MCF 10A (cell line): ENCODE results near the gene INA. TPM values are rescaled to one million over a fixed set of nuclear protein-coding genes. Genes with fewer than 3 reads are reported as not detected.

Experiments used
- BruUV-seq: library from RNA; stranded (reverse); fragments of 400-500 nt; replicated peaks from 2 replicates; lab custom pipeline; 2021; lab: Mats Ljungman, UMichigan
- CTCF ChIA-PET: fragments of 300-600 bp; sonication (Branson Sonifier 250); formaldehyde crosslinking; extraction: SDS; loops from one replicate; lab custom pipeline; 2021; ENCODE audit warnings: antibody characterized with exemption, inconsistent platforms; lab: Yijun Ruan, JAX
- POLR2A ChIA-PET: fragments of 300-600, 350-650 bp; sonication (Branson Sonifier 250); formaldehyde crosslinking; extraction: SDS; loops from one replicate; lab custom pipeline; 2020; ENCODE audit warnings: antibody characterized with exemption, inconsistent platforms; lab: Yijun Ruan, JAX
- DNase-seq: peaks from one replicate; pipeline ENCODE4 v3.0.0-alpha.2; 2018; ENCODE audit not compliant: unreplicated experiment
- H3K27ac Mint-ChIP-seq: one replicate; pipeline ENCODE4 v1.8.0; 2022; ENCODE audit warnings: mild to moderate bottlenecking, low read depth, mixed read lengths; ENCODE audit not compliant: unreplicated experiment
- H3K27me3 Mint-ChIP-seq: one replicate; pipeline ENCODE4 v1.8.0; 2022; ENCODE audit warnings: mixed read lengths; ENCODE audit not compliant: insufficient read depth, unreplicated experiment
- H3K36me3 Mint-ChIP-seq: one replicate; pipeline ENCODE4 v1.8.0; 2022; ENCODE audit warnings: mild to moderate bottlenecking, moderate library complexity, mixed read lengths; ENCODE audit not compliant: insufficient read depth, unreplicated experiment
- H3K4me1 Mint-ChIP-seq: one replicate; pipeline ENCODE4 v1.8.0; 2022; ENCODE audit warnings: mixed read lengths; ENCODE audit not compliant: insufficient read depth, unreplicated experiment
- H3K4me3 Mint-ChIP-seq: one replicate; pipeline ENCODE4 v1.8.0; 2022; ENCODE audit warnings: mild to moderate bottlenecking, moderate library complexity, mixed read lengths; ENCODE audit not compliant: unreplicated experiment
- H3K9me3 Mint-ChIP-seq: one replicate; pipeline ENCODE4 v1.8.0; 2022; ENCODE audit warnings: mixed read lengths; ENCODE audit not compliant: unreplicated experiment
- intact Hi-C: fragments of 100-400 bp; cut with micrococcal nuclease; formaldehyde crosslinking; loops from 2 replicates; pipeline ENCODE4 v1.14.1; 2022
- total RNA-seq: library from RNA; stranded (reverse); gene quantifications from 2 replicates; pipeline ENCODE4 v1.2.3, GENCODE V29; 2022
- TF ChIP-seq, protein P1 (sequence below): fragments of 200-600 bp; IDR thresholded peaks from one replicate; pipeline ENCODE4 v1.8.0; 2022; ENCODE audit warnings: antibody characterized with exemption, mild to moderate bottlenecking; ENCODE audit not compliant: unreplicated experiment

INA gene
- total RNA-seq, 1 experiment from 2014 or later, result not detected

- Mint-ChIP-seq H3K4me3 (no peak overlapping the region), H3K9me3 (peaks cover 7% of the 10 kb centered on the region), H3K27ac (no peak overlapping the region), H3K36me3 (no peaks in the 10 kb centered on the region), H3K4me1 (no peaks in the 10 kb centered on the region), H3K27me3 (peaks cover 54% of the 10 kb centered on the region)
- ChIA-PET POLR2A (interaction anchor here (1.5 kb wide), 1 partner anchor 9 kb away, joined by 3 read pairs; no protein-coding TSS in a partner anchor), CTCF (interaction anchor here (0.9 kb wide), 1 partner anchor 38 kb away, joined by 3 read pairs; no protein-coding TSS in a partner anchor)
- intact Hi-C loops, result no loop called here
- DNase-seq, result no peak
- no TSS peak for BruUV-seq
- TF ChIP-seq, protein P1, sequence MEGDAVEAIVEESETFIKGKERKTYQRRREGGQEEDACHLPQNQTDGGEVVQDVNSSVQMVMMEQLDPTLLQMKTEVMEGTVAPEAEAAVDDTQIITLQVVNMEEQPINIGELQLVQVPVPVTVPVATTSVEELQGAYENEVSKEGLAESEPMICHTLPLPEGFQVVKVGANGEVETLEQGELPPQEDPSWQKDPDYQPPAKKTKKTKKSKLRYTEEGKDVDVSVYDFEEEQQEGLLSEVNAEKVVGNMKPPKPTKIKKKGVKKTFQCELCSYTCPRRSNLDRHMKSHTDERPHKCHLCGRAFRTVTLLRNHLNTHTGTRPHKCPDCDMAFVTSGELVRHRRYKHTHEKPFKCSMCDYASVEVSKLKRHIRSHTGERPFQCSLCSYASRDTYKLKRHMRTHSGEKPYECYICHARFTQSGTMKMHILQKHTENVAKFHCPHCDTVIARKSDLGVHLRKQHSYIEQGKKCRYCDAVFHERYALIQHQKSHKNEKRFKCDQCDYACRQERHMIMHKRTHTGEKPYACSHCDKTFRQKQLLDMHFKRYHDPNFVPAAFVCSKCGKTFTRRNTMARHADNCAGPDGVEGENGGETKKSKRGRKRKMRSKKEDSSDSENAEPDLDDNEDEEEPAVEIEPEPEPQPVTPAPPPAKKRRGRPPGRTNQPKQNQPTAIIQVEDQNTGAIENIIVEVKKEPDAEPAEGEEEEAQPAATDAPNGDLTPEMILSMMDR, result no peak
Measured at GRCh38 chr10:103281753-103282152, 4.8 kb downstream of the INA start.

GRCh38 chr10:103282961-103283360 lies 6.0 kb downstream of the INA start:
- Mint-ChIP-seq H3K4me1 (no peaks in the 10 kb centered on the region), H3K9me3 (peaks cover 7% of the 10 kb centered on the region), H3K27ac (no peak overlapping the region), H3K27me3 (peaks cover 60% of the 10 kb centered on the region), H3K4me3 (no peak overlapping the region), H3K36me3 (no peaks in the 10 kb centered on the region)
- ChIA-PET CTCF (no interaction called here), POLR2A (no interaction called here)
- no TSS peak for BruUV-seq
- DNase-seq, result no peak
- intact Hi-C loops, result no loop called here
- TF ChIP-seq, protein P1, result no peak

- peak; percentile 95 for DNase-seq
- BruUV-seq, result no TSS peak
Measured at GRCh38 chr10:103284170-103284569, 7.2 kb downstream of the INA start.

GRCh38 chr10:103287992-103288391 lies 11.1 kb downstream of the INA start:
- peaks cover 48% of the 10 kb centered on the region for H3K27me3 Mint-ChIP-seq
- BruUV-seq, result no TSS peak
- ChIA-PET POLR2A (no interaction called here), CTCF (no interaction called here)
- TF ChIP-seq, protein P1, result no peak
- no peak overlapping the region for H3K27ac Mint-ChIP-seq
- no peak for DNase-seq
- H3K4me3 Mint-ChIP-seq, result no peak overlapping the region
- peaks cover 4% of the 10 kb centered on the region for H3K36me3 Mint-ChIP-seq
- H3K9me3 Mint-ChIP-seq, result no peaks in the 10 kb centered on the region
- H3K4me1 Mint-ChIP-seq, result no peaks in the 10 kb centered on the region
- intact Hi-C loops, result no loop called here

More at GRCh38 chr10:103284170-103284569, 7.2 kb downstream of the INA start:
- TF ChIP-seq, protein P1, result no peak
- Mint-ChIP-seq H3K4me1 (no peaks in the 10 kb centered on the region), H3K4me3 (no peak overlapping the region), H3K27ac (no peak overlapping the region), H3K27me3 (peaks cover 63% of the 10 kb centered on the region), H3K9me3 (peaks cover under 1% of the 10 kb centered on the region), H3K36me3 (no peaks in the 10 kb centered on the region)
- ChIA-PET CTCF (interaction anchor here (1.1 kb wide), 1 partner anchor 67 kb away, joined by 3 read pairs; the partner anchor contains the start of gene PCGF6), POLR2A (interaction anchor here (0.7 to 1.2 kb wide), 3 partner anchors 11 to 15 kb away, joined by 3 to 5 read pairs (median 3); no protein-coding TSS in a partner anchor)
- intact Hi-C loops, result no loop called here
